ENCODE measurements around the gene ELL2.

ELL2 gene

GRCh38 chr5:95953021-95953702 lies 8.5 kb downstream of the ELL2 start:
- no peak for DNase-seq

- DNase-seq, result no peak
Measured at GRCh38 chr5:95951916-95952315, 9.7 kb downstream of the ELL2 start.

- no peak for DNase-seq
Measured at GRCh38 chr5:95949810-95950209, 11.8 kb downstream of the ELL2 start.

- no peak for DNase-seq
Measured at GRCh38 chr5:95948631-95949030, 13.0 kb downstream of the ELL2 start.

- DNase-seq, result no peak
Measured at GRCh38 chr5:95946451-95946850, 15.2 kb downstream of the ELL2 start.

- no peak for DNase-seq
Measured at GRCh38 chr5:95942968-95943367, 18.7 kb downstream of the ELL2 start.

- no peak for DNase-seq
Measured at GRCh38 chr5:95942414-95942813, 19.2 kb downstream of the ELL2 start.

GRCh38 chr5:95941756-95942155 lies 19.9 kb downstream of the ELL2 start:
- DNase-seq, result peak; percentile 71

- DNase-seq, result peak; percentile 54
Measured at GRCh38 chr5:95940758-95941682, 20.6 kb downstream of the ELL2 start.

GRCh38 chr5:95939465-95939864 lies 22.2 kb downstream of the ELL2 start:
- no peak for DNase-seq

- DNase-seq, result no peak
Measured at GRCh38 chr5:95938766-95939165, 22.9 kb downstream of the ELL2 start.

GRCh38 chr5:95938347-95938746 lies 23.3 kb downstream of the ELL2 start:
- no peak for DNase-seq

GRCh38 chr5:95937607-95938152 lies 24.0 kb downstream of the ELL2 start:
- DNase-seq, result no peak

GRCh38 chr5:95936812-95937397 lies 24.7 kb downstream of the ELL2 start:
- no peak for DNase-seq

GRCh38 chr5:95935553-95936100 lies 26.0 kb downstream of the ELL2 start:
- peak; percentile 82 for DNase-seq

- no peak for DNase-seq
Measured at GRCh38 chr5:95934207-95934804, 27.3 kb downstream of the ELL2 start.

GRCh38 chr5:95932941-95933340 lies 28.7 kb downstream of the ELL2 start:
- no peak for DNase-seq

- peak; percentile 25 for DNase-seq
Measured at GRCh38 chr5:95931079-95931833, 30.4 kb downstream of the ELL2 start.

GRCh38 chr5:95930141-95930930 lies 31.3 kb downstream of the ELL2 start:
- DNase-seq, result peak; percentile 24

- DNase-seq, result no peak
Measured at GRCh38 chr5:95928724-95929253, 32.9 kb downstream of the ELL2 start.

Measured in NCI-H69 (cell line).